Activated CD4-positive, alpha-beta T cell treated with anti-CD3 and anti-CD28 coated beads, Interleukin-2, amount 50 U/mL, for 4 hours (primary cell): Measurements from ENCODE around the gene TSG101.

Experiments
- DNase-seq, 2 experiments: peaks; one replicate each; pipeline ENCODE4 v3.0.0-alpha.2; 2020

Gene TSG101

DNA sequence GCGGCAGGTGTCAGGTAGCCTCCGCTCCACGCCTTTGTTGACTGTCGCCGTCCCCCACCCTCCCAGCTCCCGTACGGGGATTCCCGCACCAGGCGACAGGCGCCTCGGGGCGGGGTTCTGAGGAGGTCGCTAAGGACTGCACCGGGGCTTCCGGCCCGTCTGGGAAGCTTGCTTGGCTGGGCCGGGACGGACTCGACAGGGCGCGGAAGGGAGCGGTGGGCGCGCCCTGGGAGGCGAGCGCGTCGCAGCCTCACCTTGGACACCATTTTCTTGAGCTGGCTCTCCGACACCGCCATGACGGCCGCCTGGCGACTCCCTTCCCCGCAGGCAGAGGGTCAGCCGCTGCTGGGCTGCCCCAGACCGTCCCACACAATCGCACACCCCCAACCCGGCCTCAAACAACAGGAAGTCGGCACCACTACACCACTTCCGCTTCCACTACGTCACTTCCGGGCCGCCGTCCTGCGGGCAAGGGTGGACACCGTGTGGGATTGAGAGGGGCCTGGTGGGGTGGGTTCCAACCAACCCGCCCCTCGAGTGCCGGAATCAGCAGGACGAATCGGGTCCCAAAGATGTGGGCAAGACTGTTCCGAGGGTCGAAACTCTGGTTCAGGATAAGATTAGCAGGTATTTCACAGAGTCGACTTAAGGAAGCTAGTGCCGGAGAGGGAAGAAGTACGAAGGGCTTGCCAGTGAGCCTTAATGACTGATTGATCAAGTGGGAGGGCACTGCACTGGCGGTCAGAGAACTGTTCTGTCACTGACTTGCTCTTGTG, at the start of gene TSG101:
Gene TSG101, minus strand, starts transcription at position 422 of the 776 bp plus-strand sequence. Its CDS starts 126 bp downstream, at position 296.
- peak; percentile 87 for DNase-seq

GRCh38 chr11:18575361-18575760, 48.6 kb upstream of the TSG101 start:
- no peak for DNase-seq

GRCh38 chr11:18567081-18567480, 40.3 kb upstream of the TSG101 start:
- no peak for DNase-seq

GRCh38 chr11:18566406-18566805, 39.7 kb upstream of the TSG101 start:
- no peak for DNase-seq

DNA sequence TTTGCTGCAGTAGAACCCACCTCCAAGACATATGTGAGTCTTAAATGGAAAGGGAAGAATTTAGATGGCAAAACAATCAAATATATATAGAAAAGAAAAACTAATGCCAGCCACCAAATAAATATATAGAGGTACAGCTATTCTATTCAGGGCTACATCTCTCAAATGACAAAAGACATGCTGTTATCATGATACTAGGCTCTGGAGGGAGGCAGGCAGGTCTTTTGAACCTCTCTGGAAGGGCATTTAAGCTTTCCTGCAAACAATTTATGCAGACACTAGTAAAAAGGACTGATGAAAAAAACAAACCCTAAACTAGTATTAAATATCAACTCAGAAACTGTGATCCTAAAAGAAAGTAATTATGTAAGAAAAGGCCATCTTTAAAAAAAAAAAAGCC, 37.4 kb upstream of the TSG101 start:
- DNase-seq: no peak

- DNase-seq: no peak
These were observed 36.5 kb upstream of the TSG101 start for GRCh38 chr11:18563090-18563730.

DNA sequence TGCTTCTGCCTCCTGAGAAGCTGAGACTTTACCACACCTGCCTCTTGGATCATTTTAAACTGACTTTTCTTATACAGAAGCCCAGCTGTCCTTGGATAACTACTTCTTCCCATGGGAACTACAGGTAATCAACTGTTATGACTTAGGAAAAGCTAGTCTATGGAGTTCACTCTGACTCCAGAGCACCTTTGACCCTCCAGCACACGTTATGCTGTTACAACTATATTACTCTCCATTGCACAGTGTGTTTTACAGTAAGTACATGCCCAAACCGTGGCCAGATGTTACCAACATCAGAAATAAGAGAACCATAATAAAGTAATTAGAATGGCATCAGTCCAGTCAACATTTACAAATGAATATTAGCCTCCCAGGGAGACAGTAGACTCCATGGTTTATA, 21.3 kb upstream of the TSG101 start:
- no peak for DNase-seq

- no peak for DNase-seq
These were observed 13.7 kb upstream of the TSG101 start for GRCh38 chr11:18540207-18541009.

DNA sequence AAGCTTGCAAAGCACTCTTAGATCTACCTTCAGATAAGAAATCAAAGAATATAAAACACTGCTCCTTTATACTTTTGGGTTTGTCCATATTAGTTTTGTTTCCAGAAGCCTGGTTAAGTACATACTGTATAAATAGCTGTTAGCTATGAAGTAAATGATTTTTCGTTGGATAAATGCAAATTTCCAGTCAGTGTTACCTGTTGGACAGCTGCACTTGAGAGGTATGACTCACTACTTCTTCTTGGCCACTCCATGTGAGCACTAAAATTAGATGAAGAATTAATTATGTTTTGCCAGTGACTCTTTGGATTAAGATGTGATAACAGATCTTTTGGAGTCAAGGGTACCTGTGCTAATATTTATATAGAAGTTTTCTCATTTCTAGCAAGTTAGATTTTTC, 9.5 kb upstream of the TSG101 start:
- DNase-seq: no peak

DNA sequence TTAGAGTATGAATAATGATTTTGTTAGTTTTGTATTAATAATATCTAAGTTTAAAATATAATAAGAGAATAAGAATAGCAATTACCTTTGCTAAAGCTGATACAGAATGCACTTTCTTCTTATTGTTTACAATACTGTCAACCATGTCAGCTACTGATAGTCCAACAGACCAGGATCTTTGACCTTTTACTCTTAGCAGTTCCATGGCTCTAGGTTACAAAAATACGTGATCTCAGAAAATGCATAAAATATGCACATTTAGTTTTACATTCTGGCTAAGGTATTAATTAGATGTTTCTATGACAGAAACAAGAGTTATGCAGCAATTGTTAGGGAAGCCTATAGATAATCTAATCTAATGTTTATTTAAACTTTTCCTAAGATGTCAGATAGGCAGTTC, 7.5 kb upstream of the TSG101 start:
- DNase-seq: no peak

DNA sequence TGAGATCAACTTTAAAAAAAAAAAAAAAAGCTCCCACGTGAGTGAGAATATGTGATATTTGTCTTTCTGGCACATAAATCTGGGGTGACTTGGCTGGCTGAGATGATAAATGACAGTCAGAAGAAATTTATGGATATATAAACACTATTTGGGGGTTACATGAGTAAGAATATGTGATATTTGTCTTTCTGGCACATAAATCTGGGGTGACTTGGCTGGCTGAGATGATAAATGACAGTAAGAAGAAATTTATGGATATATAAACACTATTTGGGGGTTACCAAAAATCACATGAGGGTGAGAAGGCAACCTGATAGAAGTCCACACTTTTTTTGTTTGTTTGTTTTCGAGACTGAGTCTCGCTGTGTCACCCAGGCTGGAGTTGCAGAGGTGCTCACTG, 6.6 kb upstream of the TSG101 start:
- DNase-seq: no peak

GRCh38 chr11:18527512-18527911, 770 bp upstream of the TSG101 start:
- no peak for DNase-seq

- no peak for DNase-seq
These were observed 617 bp downstream of the TSG101 start for GRCh38 chr11:18526130-18526520.

DNA sequence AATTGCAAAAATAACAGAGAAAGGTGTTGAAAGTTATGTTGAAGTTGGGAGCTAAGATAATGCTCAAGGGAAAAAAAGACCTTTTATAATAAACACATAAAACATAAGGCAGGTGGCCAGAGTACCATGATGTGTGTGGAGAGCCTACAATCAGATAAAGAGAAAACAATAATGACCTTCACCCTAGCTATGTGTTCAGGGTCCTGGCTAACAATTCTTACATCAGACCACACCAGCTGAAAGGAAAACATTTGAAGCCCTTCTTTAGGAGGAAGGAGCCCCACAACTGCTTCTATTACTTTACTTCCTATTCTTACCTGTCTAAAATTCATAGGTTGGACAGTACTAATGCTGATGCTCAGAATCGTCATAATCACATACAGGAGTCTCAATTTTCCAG, 2.5 kb downstream of the TSG101 start:
- DNase-seq: no peak

DNA sequence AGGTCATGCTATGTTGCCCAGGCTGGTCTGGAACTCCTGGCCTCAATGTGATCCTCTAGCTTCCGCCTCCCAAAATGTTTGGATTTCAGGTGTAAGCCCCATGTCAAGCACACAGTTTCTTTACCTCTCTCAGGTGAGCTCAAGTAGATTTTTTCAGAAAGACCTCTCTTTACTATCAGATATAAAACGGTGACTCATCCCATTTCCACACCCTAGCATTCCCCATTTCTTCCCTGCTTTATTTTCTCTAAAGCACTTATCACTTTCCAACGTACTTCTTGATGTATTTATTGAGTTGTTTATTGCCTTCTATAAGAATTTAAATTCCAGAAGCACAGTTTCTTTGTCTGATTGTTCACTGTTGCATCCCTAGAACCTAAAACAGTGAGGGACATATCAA, 3.7 kb downstream of the TSG101 start:
- DNase-seq: no peak

DNA sequence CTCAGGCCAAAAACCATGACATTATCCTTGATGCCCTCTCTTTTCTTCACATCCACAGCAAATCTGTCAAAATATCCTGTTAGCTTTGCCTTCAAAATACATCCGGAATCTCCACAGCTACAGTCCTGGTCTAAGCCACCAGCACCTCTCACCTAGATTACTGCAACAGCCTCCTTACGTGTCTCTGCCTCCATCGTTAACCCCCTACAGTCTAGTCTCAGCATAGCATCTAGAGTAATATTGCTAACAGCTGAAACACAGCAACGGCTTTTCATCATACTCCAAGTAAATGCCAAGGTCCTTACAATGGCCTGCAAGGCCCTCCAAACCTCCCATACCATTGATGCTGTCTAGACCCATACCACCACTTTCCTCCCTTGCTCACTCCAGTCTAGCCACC, 4.4 kb downstream of the TSG101 start:
- DNase-seq: no peak

GRCh38 chr11:18521122-18521521, 5.6 kb downstream of the TSG101 start:
- no peak for DNase-seq

- no peak for DNase-seq
These were observed 24.4 kb downstream of the TSG101 start for GRCh38 chr11:18502352-18502751.

- DNase-seq: no peak
These were observed 25.1 kb downstream of the TSG101 start for GRCh38 chr11:18501629-18502028.

DNA sequence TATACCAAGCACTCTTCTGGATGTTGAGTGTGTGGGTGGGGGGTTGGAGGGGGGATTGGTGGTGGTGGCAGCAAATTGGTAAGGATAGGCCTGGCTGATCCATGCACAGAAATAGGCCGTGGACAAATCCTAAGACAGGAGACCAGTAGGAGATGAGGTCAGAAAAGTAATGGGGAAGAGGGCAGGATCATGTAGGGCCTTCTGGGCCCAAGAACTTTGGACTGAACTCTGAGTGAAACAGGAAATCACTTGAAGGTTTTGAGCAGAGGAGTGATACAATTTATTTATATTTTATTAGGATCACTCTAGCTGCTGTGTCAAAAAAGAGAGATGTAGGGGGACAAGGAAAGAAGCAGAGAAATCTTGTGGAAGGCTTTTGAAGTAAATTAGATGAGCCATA, 28.7 kb downstream of the TSG101 start:
- DNase-seq: no peak

DNA sequence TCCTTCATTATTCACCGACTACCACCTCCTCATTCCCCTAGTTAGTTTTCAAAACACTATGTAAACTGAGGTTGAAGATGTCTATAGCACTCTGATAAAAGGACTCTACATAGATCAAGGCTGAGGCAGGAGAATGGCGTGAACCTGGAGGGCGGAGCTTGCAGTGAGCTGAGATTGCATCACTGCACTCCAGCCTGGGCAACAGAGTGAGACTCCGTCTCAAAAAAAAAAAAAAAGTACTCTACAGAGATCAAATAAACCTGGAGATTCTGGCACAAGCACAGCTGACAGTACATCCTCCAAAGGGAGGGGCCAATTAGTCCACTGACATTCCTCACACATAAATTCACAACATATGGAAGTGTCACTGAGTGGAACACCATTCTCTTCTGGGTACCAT, 31.0 kb downstream of the TSG101 start:
- no peak for DNase-seq

DNA sequence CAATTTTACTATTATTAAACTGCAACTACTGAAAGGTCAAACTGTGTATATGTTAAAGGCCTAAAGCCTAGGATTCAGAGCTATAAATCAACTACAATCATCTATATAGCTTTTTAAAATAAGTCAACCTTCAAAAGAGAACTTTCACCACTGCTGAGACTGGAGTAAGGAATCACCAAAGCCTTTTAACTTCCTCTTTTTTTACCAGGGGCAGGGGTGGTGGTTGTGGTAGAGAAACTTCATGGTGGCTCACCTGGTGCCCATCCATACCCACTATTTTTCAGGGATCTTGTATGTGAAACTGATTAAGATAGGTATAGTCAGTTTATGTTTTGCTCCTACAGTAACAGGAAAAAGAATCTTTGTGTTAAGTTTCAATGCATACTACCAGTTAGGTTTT, 31.5 kb downstream of the TSG101 start:
- DNase-seq: no peak

GRCh38 chr11:18493310-18493709, 33.4 kb downstream of the TSG101 start:
- DNase-seq: no peak

DNA sequence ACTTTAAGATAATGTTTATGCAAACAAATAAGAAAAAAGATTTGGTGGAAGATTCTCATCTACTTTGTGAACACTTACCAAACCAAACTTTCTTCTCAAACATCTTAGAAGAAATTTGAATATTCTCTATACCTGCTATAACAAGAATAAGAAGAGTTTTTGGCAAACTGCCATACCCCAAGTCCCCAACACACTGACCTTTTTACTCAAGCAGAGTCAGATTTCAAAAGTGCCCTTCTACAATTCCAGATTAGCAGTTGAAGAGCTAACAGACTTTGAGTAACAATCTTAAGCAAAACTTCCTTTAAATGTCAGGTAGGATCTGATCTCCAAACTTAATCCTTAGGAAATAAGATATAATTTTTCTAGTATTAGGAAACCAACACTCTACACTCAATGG, 33.9 kb downstream of the TSG101 start:
- no peak for DNase-seq
